Mononuclear cell (primary cell): ENCODE results near the gene DPF1. TPM values are rescaled to one million over a fixed set of nuclear protein-coding genes. Genes with fewer than 3 reads are reported as not detected.

ENCODE experiments used
- H3K27me3 ChIP-seq: 2 replicates; pipeline ENCODE4 v1.6.0; 2011; ENCODE audit warnings: low read length, control low read depth; ENCODE audit not compliant: insufficient read depth
- H3K4me1 ChIP-seq: 2 replicates; pipeline ENCODE4 v1.5.1; 2011; ENCODE audit warnings: mild to moderate bottlenecking, low read length, control low read depth; ENCODE audit not compliant: insufficient read depth
- H3K4me3 ChIP-seq: 2 replicates; pipeline ENCODE4 v1.5.1; 2011; ENCODE audit warnings: mild to moderate bottlenecking, low read length, moderate library complexity
- H3K9me3 ChIP-seq: 2 replicates; pipeline ENCODE4 v1.5.1; 2011; ENCODE audit warnings: low read depth, mild to moderate bottlenecking, control low read depth, low read length
- total RNA-seq: library from RNA; depleted of rRNA; stranded (reverse); fragments of >200 nt; gene quantifications from one replicate; pipeline ENCODE4 v1.2.3, GENCODE V29; 2012

The DPF1 gene
- total RNA-seq, 1 donor = not detected

GRCh38 chr19:38255383-38256014 lies 31.5 kb upstream of the DPF1 start:
- H3K4me3 ChIP-seq = no peak overlapping the region
- H3K27me3 ChIP-seq = peaks cover 16% of the 10 kb centered on the region
- peaks cover 10% of the 10 kb centered on the region for H3K4me1 ChIP-seq
- H3K9me3 ChIP-seq = no peaks in the 10 kb centered on the region

- Histone ChIP-seq H3K27me3 (peaks cover 16% of the 10 kb centered on the region), H3K4me1 (peaks cover 10% of the 10 kb centered on the region), H3K4me3 (no peak overlapping the region), H3K9me3 (no peaks in the 10 kb centered on the region)
These were observed 29.8 kb upstream of the DPF1 start for GRCh38 chr19:38253788-38254187.

- Histone ChIP-seq H3K27me3 (peaks cover 16% of the 10 kb centered on the region), H3K4me1 (peaks cover 10% of the 10 kb centered on the region), H3K9me3 (no peaks in the 10 kb centered on the region), H3K4me3 (no peak overlapping the region)
These were observed 29.1 kb upstream of the DPF1 start for GRCh38 chr19:38252941-38253691.

- Histone ChIP-seq H3K9me3 (no peaks in the 10 kb centered on the region), H3K4me3 (no peak overlapping the region), H3K4me1 (peaks cover 10% of the 10 kb centered on the region), H3K27me3 (peaks cover 16% of the 10 kb centered on the region)
These were observed 28.4 kb upstream of the DPF1 start for GRCh38 chr19:38252385-38252784.

- Histone ChIP-seq H3K9me3 (no peaks in the 10 kb centered on the region), H3K27me3 (peaks cover 10% of the 10 kb centered on the region), H3K4me3 (no peak overlapping the region), H3K4me1 (peaks cover 6% of the 10 kb centered on the region)
These were observed 27.6 kb upstream of the DPF1 start for GRCh38 chr19:38251564-38252051.

GRCh38 chr19:38250821-38251563 lies 27.0 kb upstream of the DPF1 start:
- no peak overlapping the region for H3K4me3 ChIP-seq
- peaks cover 9% of the 10 kb centered on the region for H3K27me3 ChIP-seq
- H3K4me1 ChIP-seq = no peaks in the 10 kb centered on the region
- no peaks in the 10 kb centered on the region for H3K9me3 ChIP-seq

- H3K9me3 ChIP-seq = no peaks in the 10 kb centered on the region
- no peak overlapping the region for H3K4me3 ChIP-seq
These were observed 26.4 kb upstream of the DPF1 start for GRCh38 chr19:38250428-38250820.

GRCh38 chr19:38248421-38248820 lies 24.4 kb upstream of the DPF1 start:
- Histone ChIP-seq H3K4me1 (peaks cover 2% of the 10 kb centered on the region), H3K4me3 (no peak overlapping the region), H3K27me3 (no peaks in the 10 kb centered on the region), H3K9me3 (no peaks in the 10 kb centered on the region)

More at GRCh38 chr19:38250428-38250820, 26.4 kb upstream of the DPF1 start:
- peaks cover 4% of the 10 kb centered on the region for H3K27me3 ChIP-seq
- H3K4me1 ChIP-seq = no peaks in the 10 kb centered on the region

GRCh38 chr19:38247734-38248268 lies 23.8 kb upstream of the DPF1 start:
- Histone ChIP-seq H3K9me3 (no peaks in the 10 kb centered on the region), H3K4me3 (no peak overlapping the region), H3K27me3 (no peaks in the 10 kb centered on the region), H3K4me1 (peaks cover 3% of the 10 kb centered on the region)

- no peak overlapping the region for H3K4me3 ChIP-seq
- no peaks in the 10 kb centered on the region for H3K27me3 ChIP-seq
- peaks cover 3% of the 10 kb centered on the region for H3K4me1 ChIP-seq
- H3K9me3 ChIP-seq = no peaks in the 10 kb centered on the region
These were observed 23.1 kb upstream of the DPF1 start for GRCh38 chr19:38247126-38247525.

GRCh38 chr19:38245826-38246498 lies 21.9 kb upstream of the DPF1 start:
- Histone ChIP-seq H3K4me1 (peaks cover 3% of the 10 kb centered on the region), H3K4me3 (no peak overlapping the region), H3K27me3 (no peaks in the 10 kb centered on the region), H3K9me3 (no peaks in the 10 kb centered on the region)

- Histone ChIP-seq H3K4me1 (peaks cover 3% of the 10 kb centered on the region), H3K4me3 (no peak overlapping the region), H3K9me3 (no peaks in the 10 kb centered on the region)
These were observed 19.3 kb upstream of the DPF1 start for GRCh38 chr19:38243279-38243673.

GRCh38 chr19:38239816-38240215 lies 15.8 kb upstream of the DPF1 start:
- H3K27me3 ChIP-seq = no peaks in the 10 kb centered on the region
- H3K4me3 ChIP-seq = no peak overlapping the region
- H3K4me1 ChIP-seq = peaks cover 3% of the 10 kb centered on the region
- no peaks in the 10 kb centered on the region for H3K9me3 ChIP-seq

More at GRCh38 chr19:38243279-38243673, 19.3 kb upstream of the DPF1 start:
- H3K27me3 ChIP-seq = no peaks in the 10 kb centered on the region

- H3K9me3 ChIP-seq = no peaks in the 10 kb centered on the region
- H3K4me1 ChIP-seq = no peaks in the 10 kb centered on the region
- no peak overlapping the region for H3K4me3 ChIP-seq
- peaks cover 12% of the 10 kb centered on the region for H3K27me3 ChIP-seq
These were observed 10.6 kb upstream of the DPF1 start for GRCh38 chr19:38234615-38235014.
